CD4-positive, CD25-positive, alpha-beta regulatory T cell (primary cell): Measurements from ENCODE around the gene SOHLH2. TPM values are rescaled to one million over a fixed set of nuclear protein-coding genes. Genes with fewer than 3 reads are reported as not detected.

Experiments used
- ATAC-seq, 2 donors: fragments of 150-1000 bp; cut with Tn5 transposase; one replicate each; pipeline ENCODE4 v1.10.0; 2021; ENCODE audit warnings: low read depth in 2 of 2, moderate number of reproducible peaks in 2 of 2, moderate library complexity in 1 of 2
- DNase-seq, 3 donors: peaks; one replicate each; pipeline versions ENCODE4 v3.0.0 to v3.0.0-alpha.2; 2012 to 2022; ENCODE audit warnings: mixed read lengths in 1 of 3
- H3K27ac ChIP-seq: one replicate; pipeline ENCODE4 v1.7.0; 2013; ENCODE audit warnings: mild to moderate bottlenecking, low read length; ENCODE audit not compliant: insufficient read depth, poor library complexity, severe bottlenecking
- H3K27me3 ChIP-seq: one replicate; pipeline ENCODE4 v1.7.0; 2013; ENCODE audit warnings: low read length; ENCODE audit not compliant: control insufficient read depth, insufficient read depth
- H3K36me3 ChIP-seq: one replicate; pipeline ENCODE4 v1.7.0; 2013; ENCODE audit warnings: mild to moderate bottlenecking, low read length, moderate library complexity; ENCODE audit not compliant: control insufficient read depth, insufficient read depth
- H3K4me1 ChIP-seq: 2 replicates; pipeline ENCODE4 v1.7.0; 2013; ENCODE audit warnings: mild to moderate bottlenecking, low read length; ENCODE audit not compliant: insufficient read depth, control insufficient read depth, poor library complexity, severe bottlenecking
- H3K4me3 ChIP-seq: one replicate; pipeline ENCODE4 v1.7.0; 2013; ENCODE audit warnings: low read depth, mild to moderate bottlenecking, low read length, moderate library complexity
- H3K9me3 ChIP-seq, 2 experiments: 1 replicate in 1 of 2; 2 replicates in 1 of 2; pipeline ENCODE4 v1.7.0; 2013; ENCODE audit warnings: low read length in 2 of 2, mild to moderate bottlenecking in 1 of 2, moderate library complexity in 1 of 2; ENCODE audit not compliant: control insufficient read depth in 2 of 2
- H3K27ac Mint-ChIP-seq, 3 donors: one replicate each; pipeline ENCODE4 v1.8.0; 2020 to 2022; ENCODE audit warnings: mild to moderate bottlenecking in 3 of 3, mixed read lengths in 3 of 3, moderate library complexity in 2 of 3
- H3K27me3 Mint-ChIP-seq: one replicate; pipeline ENCODE4 v1.8.0; 2022; ENCODE audit warnings: mild to moderate bottlenecking, mixed read lengths
- H3K36me3 Mint-ChIP-seq: one replicate; pipeline ENCODE4 v1.8.0; 2020; ENCODE audit warnings: mixed read lengths
- H3K4me1 Mint-ChIP-seq, 4 donors: one replicate each; pipeline ENCODE4 v1.8.0; 2020 to 2022; ENCODE audit warnings: mixed read lengths in 4 of 4, mild to moderate bottlenecking in 1 of 4
- H3K4me3 Mint-ChIP-seq, 4 donors: one replicate each; pipeline ENCODE4 v1.8.0; 2020 to 2022; ENCODE audit warnings: mild to moderate bottlenecking in 4 of 4, mixed read lengths in 4 of 4, moderate library complexity in 3 of 4
- H3K9me3 Mint-ChIP-seq, 7 donors: one replicate each; pipeline ENCODE4 v1.8.0; 2020 to 2022; ENCODE audit warnings: mixed read lengths in 7 of 7, mild to moderate bottlenecking in 3 of 7, moderate library complexity in 2 of 7
- polyA plus RNA-seq, 4 donors: library from polyadenylated mRNA; unstranded; fragments of 300-500 nt; fragmentation: Illumina TruSeq; gene quantifications; one replicate each; pipeline ENCODE4 v1.2.3, GENCODE V29; 2021
- total RNA-seq: library from RNA; stranded (reverse); gene quantifications from one replicate; pipeline ENCODE4 v1.2.3, GENCODE V29; 2022

SOHLH2 gene
- total and polyA plus RNA-seq, 5 donors from 2014 or later = not detected

DNA sequence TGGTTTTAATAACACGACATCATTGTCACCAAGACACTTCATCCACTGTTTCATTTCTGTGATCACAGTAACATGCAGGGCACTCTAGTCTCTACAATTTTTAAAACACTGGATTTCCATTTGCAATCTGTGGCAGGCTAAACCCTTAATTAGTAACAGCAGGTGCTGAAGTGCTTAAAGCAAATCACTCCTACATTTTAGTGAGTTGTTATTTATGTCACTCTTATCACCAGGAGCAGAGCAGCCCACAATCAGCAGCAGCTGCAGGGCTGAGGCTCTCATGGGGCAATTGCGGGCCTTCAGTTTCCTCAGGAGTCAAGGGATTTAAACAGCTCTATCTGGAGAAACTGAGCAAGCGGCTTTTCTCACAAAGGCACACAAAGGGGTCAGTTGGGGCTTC, 1.6 kb downstream of the SOHLH2 start:
- peaks cover 0 to 3% (median 0%) of the 10 kb centered on the region in 7 donors for H3K9me3 Mint-ChIP-seq
- DNase-seq (no peak), ATAC-seq (no peak)
- Histone ChIP-seq H3K36me3 (no peaks in the 10 kb centered on the region), H3K27ac (no peak overlapping the region), H3K4me3 (no peak overlapping the region), H3K4me1 (no peaks in the 10 kb centered on the region), H3K9me3 (no peaks in the 10 kb centered on the region), H3K27me3 (no peaks in the 10 kb centered on the region)
- no peaks in the 10 kb centered on the region for H3K36me3 Mint-ChIP-seq
- H3K4me1 Mint-ChIP-seq = no peaks in the 10 kb centered on the region
- H3K4me3 Mint-ChIP-seq = no peak overlapping the region
- H3K27ac Mint-ChIP-seq = no peak overlapping the region
- no peaks in the 10 kb centered on the region for H3K27me3 Mint-ChIP-seq

DNA sequence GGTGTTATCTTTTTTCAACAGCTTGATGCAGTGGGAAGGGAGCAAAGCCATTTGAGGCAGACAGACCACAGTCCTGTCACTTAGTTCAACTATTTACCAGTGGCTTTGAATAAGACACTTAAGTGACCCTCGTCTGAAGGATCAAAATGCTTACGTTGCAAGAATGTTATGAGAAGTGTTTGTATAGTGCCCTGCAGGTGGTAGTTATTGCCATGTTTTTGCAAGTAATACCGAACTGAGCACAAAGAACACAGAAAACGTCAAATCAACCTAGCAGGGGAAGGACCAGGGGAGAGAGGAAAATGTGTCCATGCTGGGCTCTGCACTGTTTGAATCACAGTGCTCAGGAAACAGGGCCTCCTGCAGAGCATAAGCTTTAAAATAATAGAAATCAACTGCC, 2.8 kb downstream of the SOHLH2 start:
- Histone ChIP-seq H3K27me3 (no peaks in the 10 kb centered on the region), H3K4me3 (no peak overlapping the region), H3K4me1 (no peaks in the 10 kb centered on the region), H3K27ac (no peak overlapping the region), H3K9me3 (no peaks in the 10 kb centered on the region), H3K36me3 (no peaks in the 10 kb centered on the region)
- H3K27me3 Mint-ChIP-seq = peaks cover 4% of the 10 kb centered on the region
- no peak for ATAC-seq
- peaks cover 0 to 3% (median 0%) of the 10 kb centered on the region in 7 donors for H3K9me3 Mint-ChIP-seq
- no peak overlapping the region for H3K4me3 Mint-ChIP-seq
- no peaks in the 10 kb centered on the region for H3K36me3 Mint-ChIP-seq
- no peak for DNase-seq
- H3K4me1 Mint-ChIP-seq = no peaks in the 10 kb centered on the region
- H3K27ac Mint-ChIP-seq = no peak overlapping the region

DNA sequence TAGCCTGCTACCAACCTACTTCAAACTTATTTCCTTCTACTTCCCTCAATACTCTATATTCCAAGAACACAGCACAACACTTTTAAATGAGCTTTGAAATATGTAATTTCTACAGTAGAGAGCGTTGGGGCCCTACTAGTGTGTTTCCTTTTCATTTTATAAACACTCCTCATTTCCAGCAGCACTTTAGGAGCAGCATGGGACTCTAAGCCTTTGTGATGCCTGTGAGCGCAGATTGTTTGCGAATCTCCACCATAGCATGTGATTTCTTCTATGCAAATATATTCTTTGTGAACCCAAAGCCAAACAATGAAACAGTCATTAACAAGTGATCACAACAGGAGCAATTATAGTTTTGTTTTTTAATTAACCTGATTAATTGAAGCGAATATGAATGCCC, 3.6 kb downstream of the SOHLH2 start:
- H3K4me3 Mint-ChIP-seq = no peak overlapping the region
- ATAC-seq = no peak

DNA sequence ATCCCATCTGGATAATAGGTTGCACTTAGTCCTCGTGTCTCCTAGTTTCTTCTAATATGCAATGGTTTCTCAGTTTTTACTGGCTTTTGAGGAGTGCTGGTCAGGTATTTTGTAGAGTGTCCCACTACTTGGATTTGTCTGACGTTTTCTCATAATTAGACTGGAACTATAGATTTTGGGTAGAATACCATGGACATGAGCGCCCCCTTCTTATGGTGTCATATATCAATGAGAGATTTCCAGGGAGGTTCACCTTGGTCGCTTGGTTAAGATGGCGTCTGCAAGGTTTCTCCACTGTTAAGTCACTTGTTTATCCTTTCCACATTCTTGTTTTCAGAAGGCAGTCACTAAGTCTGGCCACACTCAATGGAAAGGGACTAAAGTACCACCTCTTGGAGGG, 6.7 kb downstream of the SOHLH2 start:
- ATAC-seq (no peak), DNase-seq (no peak)
- Histone ChIP-seq H3K36me3 (no peaks in the 10 kb centered on the region), H3K4me3 (no peak overlapping the region), H3K4me1 (no peaks in the 10 kb centered on the region), H3K27ac (no peak overlapping the region), H3K27me3 (no peaks in the 10 kb centered on the region), H3K9me3 (no peaks in the 10 kb centered on the region)
- no peaks in the 10 kb centered on the region for H3K36me3 Mint-ChIP-seq
- H3K9me3 Mint-ChIP-seq = peaks cover 0 to 1% (median 0%) of the 10 kb centered on the region in 7 donors
- H3K4me1 Mint-ChIP-seq = no peaks in the 10 kb centered on the region
- no peak overlapping the region for H3K27ac Mint-ChIP-seq
- H3K27me3 Mint-ChIP-seq = peaks cover 4% of the 10 kb centered on the region
- H3K4me3 Mint-ChIP-seq = no peak overlapping the region

More for the DNA sequence above, 3.6 kb downstream of the SOHLH2 start:
- Histone ChIP-seq H3K4me3 (no peak overlapping the region), H3K9me3 (no peaks in the 10 kb centered on the region), H3K36me3 (no peaks in the 10 kb centered on the region), H3K4me1 (no peaks in the 10 kb centered on the region), H3K27ac (no peak overlapping the region), H3K27me3 (no peaks in the 10 kb centered on the region)
- no peak overlapping the region for H3K27ac Mint-ChIP-seq
- no peaks in the 10 kb centered on the region for H3K4me1 Mint-ChIP-seq
- H3K9me3 Mint-ChIP-seq = peaks cover 0 to 3% (median 0%) of the 10 kb centered on the region in 7 donors
- H3K27me3 Mint-ChIP-seq = peaks cover 4% of the 10 kb centered on the region
- DNase-seq = no peak
- no peaks in the 10 kb centered on the region for H3K36me3 Mint-ChIP-seq

DNA sequence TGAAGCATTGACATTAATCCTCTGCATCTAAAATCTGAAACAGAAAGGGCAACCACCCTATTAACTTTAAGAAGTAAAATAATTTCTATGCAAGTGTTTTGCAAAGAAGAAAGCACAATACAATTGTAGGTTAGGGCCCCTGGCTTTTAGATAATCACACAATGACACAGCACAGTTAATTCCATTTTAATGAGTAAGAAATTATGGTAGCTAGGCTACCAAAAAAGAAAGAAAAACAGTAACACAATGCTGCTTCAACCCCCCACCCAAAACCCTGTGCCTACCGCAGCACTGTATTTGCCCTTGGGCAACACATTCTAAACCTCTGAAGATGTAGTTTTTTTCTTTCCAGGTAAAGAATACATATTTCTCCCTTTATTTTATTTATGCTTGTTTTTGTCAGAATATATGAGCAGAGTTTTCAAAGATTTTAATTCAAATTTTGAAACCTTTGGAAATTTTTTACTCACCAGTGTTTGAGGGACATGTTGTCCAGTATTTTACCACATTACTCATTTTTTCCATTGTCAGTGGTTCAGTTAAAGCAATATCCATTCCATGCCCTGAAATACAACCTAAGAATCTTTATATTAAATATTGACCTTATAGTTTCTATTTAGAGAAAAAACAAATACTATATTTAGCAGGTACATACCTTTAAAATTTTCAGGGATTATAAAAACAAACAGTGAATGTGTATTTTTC, 21.1 kb downstream of the SOHLH2 start:
- no peak overlapping the region for H3K4me3 ChIP-seq
- no peaks in the 10 kb centered on the region for H3K4me1 Mint-ChIP-seq
- H3K27ac Mint-ChIP-seq = no peak overlapping the region
- H3K27ac ChIP-seq = no peak overlapping the region
- no peak overlapping the region for H3K4me3 Mint-ChIP-seq
- H3K27me3 ChIP-seq = no peaks in the 10 kb centered on the region
- no peaks in the 10 kb centered on the region for H3K27me3 Mint-ChIP-seq
- H3K36me3 ChIP-seq = no peaks in the 10 kb centered on the region
- H3K9me3 ChIP-seq = no peaks in the 10 kb centered on the region
- H3K36me3 Mint-ChIP-seq = no peaks in the 10 kb centered on the region
- DNase-seq (no peak), ATAC-seq (no peak)
- no peaks in the 10 kb centered on the region for H3K4me1 ChIP-seq
- peaks cover 0 to 17% (median 0%) of the 10 kb centered on the region in 7 donors for H3K9me3 Mint-ChIP-seq

DNA sequence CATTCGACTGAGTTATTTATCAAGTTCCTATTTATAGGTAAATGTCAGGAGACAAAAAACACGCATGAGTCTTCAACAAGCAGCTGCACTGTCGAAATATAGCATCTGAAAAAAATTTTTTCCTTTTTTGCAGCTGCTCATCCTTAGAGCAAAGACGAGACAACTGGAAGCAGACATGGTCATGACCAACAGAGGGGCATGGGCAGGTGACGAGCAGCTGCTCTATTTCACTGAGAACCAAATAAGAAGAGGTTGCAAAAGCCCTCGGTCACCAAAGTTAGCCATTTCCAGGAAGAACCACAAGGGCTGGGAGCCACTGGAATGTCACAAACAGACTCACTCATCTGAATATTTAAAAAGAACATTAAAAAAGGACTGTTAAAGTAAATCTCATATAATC, 22.2 kb downstream of the SOHLH2 start:
- H3K4me1 Mint-ChIP-seq = no peaks in the 10 kb centered on the region
- H3K27ac Mint-ChIP-seq = no peak overlapping the region
- H3K9me3 Mint-ChIP-seq = peaks cover 0 to 19% (median 0%) of the 10 kb centered on the region in 7 donors
- DNase-seq (no peak), ATAC-seq (no peak)
- Histone ChIP-seq H3K9me3 (no peaks in the 10 kb centered on the region), H3K27ac (no peak overlapping the region), H3K36me3 (no peaks in the 10 kb centered on the region), H3K27me3 (no peaks in the 10 kb centered on the region), H3K4me3 (no peak overlapping the region), H3K4me1 (no peaks in the 10 kb centered on the region)
- no peaks in the 10 kb centered on the region for H3K27me3 Mint-ChIP-seq
- H3K36me3 Mint-ChIP-seq = no peaks in the 10 kb centered on the region
- no peak overlapping the region for H3K4me3 Mint-ChIP-seq

DNA sequence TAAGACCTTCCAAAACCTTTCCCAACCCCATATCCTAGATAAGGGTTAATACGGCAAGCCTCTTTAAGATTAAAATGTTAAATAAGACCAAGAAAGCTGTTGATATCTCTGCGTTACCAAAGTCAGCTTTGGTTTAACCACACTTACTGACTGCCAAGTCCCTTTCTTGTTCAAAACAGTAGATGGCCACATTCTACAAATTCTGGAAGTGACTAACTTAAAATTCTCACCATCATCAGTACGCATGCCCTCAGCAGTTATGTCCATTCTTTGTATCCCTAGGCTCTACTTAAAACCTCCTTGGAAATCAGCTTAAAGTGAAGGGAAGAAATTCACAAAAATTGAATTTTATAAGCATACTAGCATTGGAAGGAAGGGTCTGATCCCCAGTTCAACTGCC, 23.6 kb downstream of the SOHLH2 start:
- DNase-seq (no peak), ATAC-seq (no peak)
- no peak overlapping the region for H3K27ac ChIP-seq
- Mint-ChIP-seq H3K4me1 (no peaks in the 10 kb centered on the region), H3K9me3 (peaks cover 0 to 19% (median 0%) of the 10 kb centered on the region in 7 donors), H3K4me3 (no peak overlapping the region), H3K36me3 (no peaks in the 10 kb centered on the region), H3K27ac (no peak overlapping the region), H3K27me3 (no peaks in the 10 kb centered on the region)
- no peaks in the 10 kb centered on the region for H3K27me3 ChIP-seq
- H3K4me1 ChIP-seq = no peaks in the 10 kb centered on the region
- no peaks in the 10 kb centered on the region for H3K9me3 ChIP-seq
- H3K36me3 ChIP-seq = no peaks in the 10 kb centered on the region
- H3K4me3 ChIP-seq = no peak overlapping the region

DNA sequence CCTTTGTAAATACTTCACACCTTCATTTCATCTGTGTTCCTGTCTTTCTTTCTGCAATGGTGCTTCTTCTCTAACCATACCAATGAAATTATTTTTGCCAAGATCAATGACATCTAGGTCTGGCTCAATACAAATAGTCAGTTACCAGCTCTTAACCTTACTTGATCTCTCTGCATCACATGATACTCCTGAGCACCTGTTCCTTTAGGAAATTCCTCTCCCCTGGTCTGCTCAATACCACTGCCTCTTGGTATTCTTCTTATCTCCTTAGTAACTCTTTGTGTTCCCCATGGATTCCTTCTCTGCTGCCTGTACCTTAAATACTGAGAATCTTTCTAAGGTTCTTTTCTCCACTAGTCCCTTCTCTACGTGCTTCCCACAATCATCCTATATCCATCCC, 25.9 kb downstream of the SOHLH2 start:
- H3K4me1 ChIP-seq = no peaks in the 10 kb centered on the region
- H3K27me3 Mint-ChIP-seq = no peaks in the 10 kb centered on the region
- no peak overlapping the region for H3K27ac ChIP-seq
- H3K36me3 ChIP-seq = no peaks in the 10 kb centered on the region
- H3K9me3 Mint-ChIP-seq = peaks cover 0 to 19% (median 2%) of the 10 kb centered on the region in 7 donors
- no peaks in the 10 kb centered on the region for H3K36me3 Mint-ChIP-seq
- no peaks in the 10 kb centered on the region for H3K4me1 Mint-ChIP-seq
- no peak overlapping the region for H3K27ac Mint-ChIP-seq
- H3K27me3 ChIP-seq = no peaks in the 10 kb centered on the region
- ATAC-seq (no peak), DNase-seq (no peak)
- no peak overlapping the region for H3K4me3 Mint-ChIP-seq
- no peaks in the 10 kb centered on the region for H3K9me3 ChIP-seq
- no peak overlapping the region for H3K4me3 ChIP-seq
